AG04449 (cell line): ENCODE measurements around the gene CTCFL.

Source experiments
- CTCF ChIA-PET: fragments of 350-600 bp; formaldehyde crosslinking; extraction: SDS; loops from one replicate; lab custom pipeline; 2021; ENCODE audit warnings: antibody characterized with exemption; lab: Yijun Ruan, JAX
- POLR2A ChIA-PET: fragments of 400-600, 350-600 bp; formaldehyde crosslinking; extraction: SDS; loops from one replicate; lab custom pipeline; 2020; ENCODE audit warnings: antibody characterized with exemption, inconsistent platforms; lab: Yijun Ruan, JAX
- DNase-seq: peaks from one replicate; pipeline ENCODE4 v3.0.0-alpha.2; 2010; ENCODE audit warnings: low read depth, low spot score
- H3K4me3 ChIP-seq: 2 replicates; pipeline ENCODE4 v1.5.1; 2011; ENCODE audit warnings: low read depth, mild to moderate bottlenecking, control low read depth, low read length
- CTCF ChIP-seq: IDR thresholded peaks from one replicate; pipeline ENCODE4 v1.5.1; 2011; ENCODE audit warnings: mild to moderate bottlenecking, moderate library complexity, low read length, control low read depth, inconsistent platforms; ENCODE audit not compliant: insufficient read depth; ENCODE audit errors: missing control alignments

CTCFL gene

DNA sequence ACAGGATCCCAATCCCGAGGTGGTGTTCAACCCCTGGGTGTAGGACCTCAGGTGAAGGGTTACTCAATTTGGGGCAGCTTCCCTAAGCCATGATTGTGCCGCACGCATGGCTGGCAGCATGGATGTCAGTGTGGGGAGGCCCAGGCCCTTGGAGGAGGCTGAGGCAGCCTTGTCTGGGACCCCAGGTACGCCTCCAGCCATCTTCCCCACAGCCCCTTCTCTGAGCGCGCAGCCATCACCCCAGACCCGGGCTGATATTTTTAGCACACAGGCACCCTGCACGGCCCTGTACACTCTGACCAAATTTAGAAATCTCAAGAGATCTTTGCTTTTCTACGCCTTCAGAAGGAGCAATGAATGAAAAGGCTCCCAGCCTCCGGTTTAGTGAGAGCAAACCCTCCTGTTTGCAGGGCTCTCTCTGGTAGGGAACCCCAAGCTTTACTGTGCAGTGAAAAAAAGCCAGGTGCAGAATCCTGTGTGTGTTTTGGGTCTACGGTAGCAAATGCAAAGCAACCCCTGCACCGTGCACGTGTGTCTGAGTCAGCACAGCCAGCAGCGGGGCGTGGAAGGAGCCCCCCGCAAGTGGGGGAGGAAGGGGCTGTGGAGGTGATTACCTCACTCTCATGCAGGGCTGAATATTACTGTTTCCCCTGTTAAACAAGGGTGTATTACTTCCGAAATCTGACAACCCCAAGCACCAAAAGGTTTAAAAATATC is 44.3 kb downstream of the CTCFL start:
- DNase-seq, result no peak
- POLR2A ChIA-PET, result no interaction called here
- H3K4me3 ChIP-seq, result no peak overlapping the region
- no peak for TF ChIP-seq CTCF
- CTCF ChIA-PET, result interaction anchor here (0.8 to 2.6 kb wide), 4 partner anchors 11 to 115 kb away, joined by 3 to 9 read pairs (median 4); no protein-coding TSS in a partner anchor

GRCh38 chr20:57479196-57479595 is 45.7 kb downstream of the CTCFL start:
- no peak overlapping the region for H3K4me3 ChIP-seq
- POLR2A ChIA-PET, result no interaction called here
- TF ChIP-seq CTCF, result no peak
- CTCF ChIA-PET, result interaction anchor here (1.1 kb wide), 1 partner anchor 100 kb away, joined by 3 read pairs; no protein-coding TSS in a partner anchor
- no peak for DNase-seq

GRCh38 chr20:57478176-57478575 is 46.8 kb downstream of the CTCFL start:
- POLR2A ChIA-PET, result no interaction called here
- no peak for DNase-seq
- no peak overlapping the region for H3K4me3 ChIP-seq
- TF ChIP-seq CTCF, result no peak
- CTCF ChIA-PET, result interaction anchor here (1.1 to 1.6 kb wide), 3 partner anchors 16 to 99 kb away, joined by 3 read pairs; no protein-coding TSS in a partner anchor

GRCh38 chr20:57476641-57477461 is 48.1 kb downstream of the CTCFL start:
- ChIA-PET POLR2A (no interaction called here), CTCF (interaction anchor here (1.6 kb wide), 1 partner anchor 17 kb away, joined by 3 read pairs; no protein-coding TSS in a partner anchor)
- TF ChIP-seq CTCF, result no peak
- H3K4me3 ChIP-seq, result no peak overlapping the region
- DNase-seq, result no peak

DNA sequence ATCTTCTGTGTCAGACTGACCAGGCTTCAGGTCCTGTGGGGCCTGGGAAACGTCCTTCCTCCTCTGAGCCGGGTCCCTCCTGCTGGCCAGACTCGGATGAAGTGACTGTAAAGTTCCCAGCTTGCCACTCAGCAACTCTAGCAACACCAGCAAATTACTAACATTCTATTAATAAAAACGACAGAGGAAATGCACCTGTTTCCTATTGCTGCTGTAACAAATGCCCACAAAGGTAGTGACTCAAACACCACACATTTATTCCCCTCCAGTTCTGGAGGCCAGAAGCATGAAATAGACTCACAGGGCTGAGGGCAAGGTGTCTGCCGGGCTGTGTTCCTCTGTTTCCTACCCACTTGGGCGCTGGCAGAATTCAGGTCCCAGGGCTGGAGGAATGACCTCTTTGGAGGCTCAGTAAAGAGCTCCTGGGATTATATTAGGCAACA is 48.8 kb downstream of the CTCFL start:
- CTCF ChIA-PET, result no interaction called here
- no peak overlapping the region for H3K4me3 ChIP-seq
- no peak for TF ChIP-seq CTCF
- POLR2A ChIA-PET, result no interaction called here
- no peak for DNase-seq
